ENCODE results near the gene POU2AF1.

Gene POU2AF1

DNA sequence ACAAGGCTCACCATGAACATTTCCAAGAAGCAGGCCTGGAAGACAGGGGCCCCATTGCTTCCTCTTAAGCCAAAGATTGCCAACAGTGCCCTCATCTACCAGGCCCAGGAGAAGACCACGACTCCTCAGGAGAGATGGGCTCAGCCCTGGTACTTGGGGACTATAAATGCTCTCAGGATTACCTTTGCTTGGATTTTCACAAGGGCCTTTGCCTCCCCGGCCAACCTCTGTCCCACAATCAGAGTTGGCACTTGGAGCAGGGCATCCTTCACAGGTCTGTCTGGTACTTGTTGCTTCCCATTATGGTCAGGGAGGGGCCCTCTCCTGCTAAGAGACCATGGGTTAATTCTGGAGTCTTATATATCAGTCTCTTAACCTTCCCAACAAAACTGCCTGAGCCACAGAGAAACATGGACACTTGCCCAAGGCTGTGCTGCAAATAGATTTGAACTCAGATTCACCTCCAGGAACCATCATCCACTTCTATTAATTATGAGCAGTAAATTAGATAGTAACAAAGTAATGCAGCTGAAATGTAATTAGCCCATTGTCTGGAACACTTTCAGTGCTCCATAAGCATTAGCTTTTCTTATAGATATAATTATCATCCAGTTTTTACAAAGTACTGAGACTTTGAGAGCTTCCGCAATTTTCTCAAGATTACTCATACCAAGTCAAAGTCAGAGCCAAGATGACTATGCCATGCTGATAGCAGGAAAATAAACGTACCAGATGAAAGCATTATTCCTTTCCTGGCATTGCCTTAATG is 47.2 kb downstream of the POU2AF1 start:
- FAIRE-seq (no peak), DNase-seq (ENCODE audit: insufficient read length, low spot score) (no peak)
- TF ChIP-seq, protein P1, sequence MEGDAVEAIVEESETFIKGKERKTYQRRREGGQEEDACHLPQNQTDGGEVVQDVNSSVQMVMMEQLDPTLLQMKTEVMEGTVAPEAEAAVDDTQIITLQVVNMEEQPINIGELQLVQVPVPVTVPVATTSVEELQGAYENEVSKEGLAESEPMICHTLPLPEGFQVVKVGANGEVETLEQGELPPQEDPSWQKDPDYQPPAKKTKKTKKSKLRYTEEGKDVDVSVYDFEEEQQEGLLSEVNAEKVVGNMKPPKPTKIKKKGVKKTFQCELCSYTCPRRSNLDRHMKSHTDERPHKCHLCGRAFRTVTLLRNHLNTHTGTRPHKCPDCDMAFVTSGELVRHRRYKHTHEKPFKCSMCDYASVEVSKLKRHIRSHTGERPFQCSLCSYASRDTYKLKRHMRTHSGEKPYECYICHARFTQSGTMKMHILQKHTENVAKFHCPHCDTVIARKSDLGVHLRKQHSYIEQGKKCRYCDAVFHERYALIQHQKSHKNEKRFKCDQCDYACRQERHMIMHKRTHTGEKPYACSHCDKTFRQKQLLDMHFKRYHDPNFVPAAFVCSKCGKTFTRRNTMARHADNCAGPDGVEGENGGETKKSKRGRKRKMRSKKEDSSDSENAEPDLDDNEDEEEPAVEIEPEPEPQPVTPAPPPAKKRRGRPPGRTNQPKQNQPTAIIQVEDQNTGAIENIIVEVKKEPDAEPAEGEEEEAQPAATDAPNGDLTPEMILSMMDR (IDR thresholded peaks at IDR 0.05; ENCODE audit: insufficient read depth, missing control alignments) = no peak

DNA sequence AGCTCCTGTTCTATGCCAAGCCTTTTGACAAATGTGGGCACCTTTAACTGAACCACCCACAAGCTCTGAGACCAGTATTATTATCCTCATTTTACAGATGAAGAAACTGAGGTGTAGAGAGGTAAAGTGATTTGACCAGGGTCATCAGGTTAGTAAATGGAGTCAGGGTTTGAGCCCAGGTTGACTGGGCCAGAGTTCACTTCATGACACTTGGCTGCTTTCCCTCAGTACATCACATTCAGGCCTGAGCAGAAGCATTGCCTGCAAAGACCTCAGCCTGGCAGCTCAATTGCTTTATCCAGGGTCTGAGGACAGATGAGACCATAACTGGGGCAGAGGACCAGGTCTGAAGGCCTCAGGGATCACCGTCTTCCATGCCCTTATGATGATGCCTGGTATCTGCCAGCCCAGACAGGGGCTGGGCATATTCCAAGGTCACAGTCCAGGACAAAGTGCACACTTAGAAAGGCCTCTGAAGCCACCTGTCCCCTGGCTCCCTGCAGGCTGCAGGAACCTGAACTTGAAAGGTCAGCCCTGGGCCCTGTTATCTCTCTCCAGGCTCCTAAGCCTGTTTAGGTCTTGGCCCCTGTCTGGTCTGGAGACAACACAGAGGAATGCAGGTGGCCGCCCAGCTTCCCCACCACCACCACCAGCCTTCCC is 48.7 kb downstream of the POU2AF1 start:
- TF ChIP-seq, protein P1 (IDR thresholded peaks at IDR 0.05; ENCODE audit: insufficient read depth, missing control alignments) = no peak
- DNase-seq (ENCODE audit: insufficient read length, low spot score) (no peak), FAIRE-seq (no peak)

DNA sequence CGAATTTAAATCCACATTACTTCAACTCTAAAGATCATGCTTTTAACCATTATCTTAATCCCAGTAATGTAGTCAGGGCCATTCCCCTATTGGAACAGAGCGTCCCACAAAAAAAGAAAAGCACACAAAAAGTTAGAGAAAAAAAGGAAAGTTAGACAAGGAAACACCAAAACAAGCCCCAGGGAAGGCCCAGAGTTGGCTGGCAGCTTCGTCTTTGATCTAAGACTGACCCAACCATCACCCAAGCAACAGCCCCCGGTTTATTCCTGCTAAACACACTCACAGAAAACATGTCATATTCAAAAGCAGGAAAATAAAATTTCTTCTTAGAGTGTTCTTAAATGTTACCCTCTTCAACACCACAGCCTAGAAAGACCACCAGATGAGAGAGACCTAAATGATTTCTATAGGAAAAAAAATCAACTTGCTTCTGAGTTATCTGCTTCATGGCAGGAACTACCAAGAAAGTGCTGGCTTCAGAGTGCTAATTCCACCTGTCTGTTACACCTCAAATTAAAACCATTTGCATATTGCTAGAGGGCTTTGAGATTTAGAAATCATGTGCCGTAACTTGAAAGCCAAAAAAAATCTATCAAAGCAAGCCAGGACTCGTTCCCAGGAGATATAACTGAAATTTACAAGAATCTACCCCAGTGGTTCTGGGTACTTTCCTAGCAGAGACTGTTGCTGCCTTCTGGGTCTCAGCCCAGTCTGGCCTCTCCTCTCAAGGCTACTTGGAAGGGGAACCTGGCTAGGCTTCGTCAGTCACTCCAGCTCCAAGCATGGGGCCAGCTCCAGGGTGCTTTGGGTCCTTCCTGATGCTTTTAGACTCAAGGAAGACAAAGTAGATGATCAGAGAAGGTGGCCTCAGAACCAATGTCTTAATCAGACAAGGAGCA is 49.5 kb downstream of the POU2AF1 start:
- TF ChIP-seq, protein P1 (IDR thresholded peaks at IDR 0.05; ENCODE audit: insufficient read depth, missing control alignments) = no peak
- DNase-seq (ENCODE audit: insufficient read length, low spot score) (no peak), FAIRE-seq (no peak)

DNA sequence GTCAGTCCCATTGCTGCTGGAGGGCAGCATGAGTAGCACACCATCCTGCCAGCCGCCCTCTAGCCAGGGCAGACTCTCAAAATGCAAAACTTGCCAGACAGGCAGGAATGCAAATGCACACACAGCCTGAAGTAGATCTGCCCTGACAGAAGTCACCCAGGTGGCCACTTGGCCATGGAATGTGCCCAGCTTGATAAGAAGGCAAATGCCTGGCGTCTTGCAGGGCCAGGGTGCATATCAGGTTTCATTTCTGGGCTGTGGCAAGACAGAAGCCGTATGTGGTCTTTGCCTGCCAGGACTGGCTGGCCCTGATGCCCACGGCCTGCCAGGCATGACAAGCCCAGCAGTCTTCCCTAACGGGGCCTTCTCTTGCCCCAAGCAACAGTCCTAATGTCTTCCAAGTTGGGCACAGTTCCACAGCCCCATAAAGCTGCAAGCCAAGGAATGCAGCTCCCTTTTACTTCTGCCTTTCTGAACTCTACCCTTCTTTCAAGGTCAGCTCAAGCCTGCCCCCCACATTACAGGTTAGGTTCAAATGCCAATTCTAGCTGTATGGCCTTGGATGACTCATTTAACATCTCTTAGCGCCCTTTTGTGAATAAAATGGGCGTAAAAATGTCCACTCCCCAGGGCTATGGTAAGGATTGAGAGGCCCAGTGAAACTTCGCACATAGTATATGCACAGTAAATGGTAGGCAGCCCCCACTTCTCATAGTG is 51.0 kb downstream of the POU2AF1 start:
- TF ChIP-seq, protein P1 (IDR thresholded peaks at IDR 0.05; ENCODE audit: insufficient read depth, missing control alignments) = no peak
- no peak for FAIRE-seq
- no peak for DNase-seq (ENCODE audit: insufficient read length, low spot score)

DNA sequence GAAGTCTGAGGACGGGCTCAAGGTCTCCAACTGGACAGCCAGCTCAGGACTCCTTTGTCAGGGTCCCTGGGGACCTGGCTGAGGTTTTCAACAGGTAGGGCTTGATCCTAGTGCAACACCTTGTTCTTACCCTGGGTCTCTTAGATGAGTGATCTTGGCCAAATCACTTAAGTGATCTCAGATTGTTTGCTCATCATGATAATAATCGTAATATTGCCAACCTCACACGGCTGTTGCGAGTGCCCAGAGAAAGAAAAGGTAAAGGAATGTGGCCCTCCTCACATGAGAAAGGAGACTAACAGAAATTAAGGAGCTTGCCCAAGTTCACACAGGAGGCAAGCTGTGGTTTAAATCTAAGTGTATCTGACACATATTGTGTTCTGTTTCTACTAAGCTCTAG is 52.3 kb downstream of the POU2AF1 start:
- DNase-seq (ENCODE audit: insufficient read length, low spot score) (no peak), FAIRE-seq (no peak)
- TF ChIP-seq, protein P1 (IDR thresholded peaks at IDR 0.05; ENCODE audit: insufficient read depth, missing control alignments) = no peak

DNA sequence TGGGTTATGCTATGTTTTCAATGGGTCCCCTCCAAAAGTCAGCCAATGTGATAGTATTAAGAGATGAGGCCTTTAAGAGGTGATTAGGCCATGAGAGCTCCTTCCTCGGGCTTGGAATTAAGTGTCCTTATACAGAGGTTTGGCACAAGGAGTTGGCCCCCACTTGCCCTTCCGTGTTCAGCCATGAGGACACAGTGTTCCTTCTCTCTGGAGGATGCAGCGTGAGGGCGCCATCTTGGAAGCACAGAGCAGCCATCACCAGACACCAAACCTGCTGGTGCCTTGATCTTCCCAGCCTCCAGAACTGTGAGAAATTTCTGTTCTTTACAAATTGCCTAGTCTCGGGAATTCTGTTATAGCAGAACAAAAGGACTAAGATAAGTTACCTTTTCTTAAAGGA is 53.8 kb downstream of the POU2AF1 start:
- TF ChIP-seq, protein P1 (IDR thresholded peaks at IDR 0.05; ENCODE audit: insufficient read depth, missing control alignments) = no peak
- FAIRE-seq = no peak
- DNase-seq (ENCODE audit: insufficient read length, low spot score) = no peak
